Measurements from ENCODE around the gene TECRL.

- TF ChIP-seq CTCF (IDR thresholded peaks at IDR 0.05) (no peak), POLR2A (IDR thresholded peaks at IDR 0.05) (no peak), EP300 (IDR thresholded peaks at IDR 0.05) (no peak)
Observed at GRCh38 chr4:64250488-64250887, 158.8 kb downstream of the TECRL start.

Measured in ovary (tissue), 3 donors.